SK-N-SH treated with all-trans-retinoic acid at 6 μM for 48 hours (cell line): Measurements from ENCODE around the gene NALCN.

Experiments used
- ATAC-seq: fragments of 200-7000 bp; cut with Tn5 transposase; 3 replicates; pipeline ENCODE4 v1.9.1; 2020; ENCODE audit warnings: mild to moderate bottlenecking, moderate library complexity
- ARNTL ChIP-seq: fragments of 450-650 bp; formaldehyde crosslinking; IDR thresholded peaks from 2 replicates; pipeline ENCODE4 v1.5.0; 2020; ENCODE audit warnings: low read depth, mild to moderate bottlenecking, moderate library complexity, borderline replicate concordance
- BACH2 ChIP-seq: fragments of 250-450 bp; sonication (Bioruptor Pico); IDR thresholded peaks from 2 replicates; pipeline ENCODE4 v1.9.0; 2021; ENCODE audit warnings: mild to moderate bottlenecking, borderline replicate concordance
- CSDC2 ChIP-seq: fragments of 250-450 bp; sonication (Bioruptor Pico); IDR thresholded peaks from 2 replicates; pipeline ENCODE4 v1.5.0; 2020; ENCODE audit warnings: mild to moderate bottlenecking, moderate library complexity
- GLIS3 ChIP-seq: fragments of 250-450 bp; sonication (Bioruptor Pico); IDR thresholded peaks from 2 replicates; pipeline ENCODE4 v1.5.0; 2020; ENCODE audit warnings: mild to moderate bottlenecking, moderate library complexity
- ISL1 ChIP-seq: fragments of 250-450 bp; sonication (Bioruptor Pico); IDR thresholded peaks from 2 replicates; pipeline ENCODE4 v2.1.2; 2022; ENCODE audit warnings: mild to moderate bottlenecking, moderate library complexity
- OSR1 ChIP-seq: fragments of 250-450 bp; sonication (Bioruptor Pico); IDR thresholded peaks from 2 replicates; pipeline ENCODE4 v1.8.0; 2022; ENCODE audit warnings: moderate library complexity, mild to moderate bottlenecking, inconsistent platforms
- RARB ChIP-seq: fragments of 250-450 bp; sonication (Bioruptor Pico); IDR thresholded peaks from 2 replicates; pipeline ENCODE4 v1.8.0; 2021; ENCODE audit warnings: mild to moderate bottlenecking, moderate library complexity
- SNAI2 ChIP-seq: fragments of 250-450 bp; sonication (Bioruptor Pico); IDR thresholded peaks from 2 replicates; pipeline ENCODE4 v1.5.0; 2020; ENCODE audit warnings: mild to moderate bottlenecking, moderate library complexity
- TCF4 ChIP-seq: fragments of 250-450 bp; sonication (Bioruptor Pico); IDR thresholded peaks from 2 replicates; pipeline ENCODE4 v1.8.0; 2021; ENCODE audit warnings: mild to moderate bottlenecking, moderate library complexity, borderline replicate concordance
- TOX ChIP-seq: fragments of 250-450 bp; sonication (Bioruptor Pico); IDR thresholded peaks from 2 replicates; pipeline ENCODE4 v1.8.0; 2021; ENCODE audit warnings: mild to moderate bottlenecking, moderate library complexity, borderline replicate concordance
- ZC3H10 ChIP-seq: fragments of 250-450 bp; sonication (Bioruptor Pico); IDR thresholded peaks from 2 replicates; pipeline ENCODE4 v1.5.1; 2021; ENCODE audit warnings: mild to moderate bottlenecking, moderate library complexity
- ZFP3 ChIP-seq: fragments of 250-450 bp; sonication (Bioruptor Pico); IDR thresholded peaks from 2 replicates; pipeline ENCODE4 v1.5.0; 2020; ENCODE audit warnings: mild to moderate bottlenecking, moderate library complexity
- ZFP30 ChIP-seq: fragments of 450-650 bp; formaldehyde crosslinking; IDR thresholded peaks from 2 replicates; pipeline ENCODE4 v1.5.0; 2022; ENCODE audit warnings: mild to moderate bottlenecking, moderate library complexity
- ZNF565 ChIP-seq: fragments of 450-650 bp; formaldehyde crosslinking; conservative IDR thresholded peaks from 2 replicates; pipeline ENCODE4 v1.5.0; 2020; ENCODE audit warnings: low read depth, mild to moderate bottlenecking, moderate library complexity
- ZNF8 ChIP-seq: fragments of 450-650 bp; formaldehyde crosslinking; IDR thresholded peaks from 2 replicates; pipeline ENCODE4 v1.5.0; 2020; ENCODE audit warnings: mild to moderate bottlenecking, moderate library complexity
- TF ChIP-seq, protein P1 (sequence below): fragments of 250-450 bp; sonication (Bioruptor Pico); IDR thresholded peaks from 2 replicates; pipeline ENCODE4 v1.5.0; 2020; ENCODE audit warnings: mild to moderate bottlenecking, moderate library complexity
- TF ChIP-seq, protein P2 (sequence below): fragments of 250-450 bp; sonication (Bioruptor Pico); IDR thresholded peaks from 2 replicates; pipeline ENCODE4 v1.8.0; 2021; ENCODE audit warnings: low read depth, mild to moderate bottlenecking, moderate library complexity, borderline replicate concordance
- TF ChIP-seq, protein P3 (sequence below): fragments of 250-450 bp; sonication (Bioruptor Pico); IDR thresholded peaks from 2 replicates; pipeline ENCODE4 v1.8.0; 2020; ENCODE audit warnings: mild to moderate bottlenecking, moderate library complexity, borderline replicate concordance
- TF ChIP-seq, protein P4 (sequence below): fragments of 250-450 bp; sonication (Bioruptor Pico); IDR thresholded peaks from 2 replicates; pipeline ENCODE4 v1.5.1; 2021; ENCODE audit warnings: mild to moderate bottlenecking, moderate library complexity

NALCN gene

DNA sequence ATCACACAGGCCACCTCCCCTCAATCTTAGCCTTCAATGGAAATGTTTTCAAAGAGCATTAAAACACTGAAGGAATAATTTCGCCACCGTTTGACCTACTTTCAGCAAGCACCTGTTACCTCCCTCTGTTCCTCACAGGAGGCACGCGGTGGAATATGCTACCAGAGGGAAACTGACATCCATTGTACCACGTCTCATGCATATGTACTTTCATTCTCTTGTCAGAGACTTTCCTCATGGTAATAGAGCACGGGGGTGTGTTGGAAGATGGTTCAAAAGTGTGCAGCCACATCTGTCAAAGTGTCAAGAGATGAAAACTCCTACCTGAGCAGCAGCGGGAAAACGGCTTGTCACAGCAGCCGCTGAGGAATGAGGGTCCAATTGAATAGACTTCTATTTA is 143.4 kb downstream of the NALCN start (continued):
- TF ChIP-seq, protein P1, sequence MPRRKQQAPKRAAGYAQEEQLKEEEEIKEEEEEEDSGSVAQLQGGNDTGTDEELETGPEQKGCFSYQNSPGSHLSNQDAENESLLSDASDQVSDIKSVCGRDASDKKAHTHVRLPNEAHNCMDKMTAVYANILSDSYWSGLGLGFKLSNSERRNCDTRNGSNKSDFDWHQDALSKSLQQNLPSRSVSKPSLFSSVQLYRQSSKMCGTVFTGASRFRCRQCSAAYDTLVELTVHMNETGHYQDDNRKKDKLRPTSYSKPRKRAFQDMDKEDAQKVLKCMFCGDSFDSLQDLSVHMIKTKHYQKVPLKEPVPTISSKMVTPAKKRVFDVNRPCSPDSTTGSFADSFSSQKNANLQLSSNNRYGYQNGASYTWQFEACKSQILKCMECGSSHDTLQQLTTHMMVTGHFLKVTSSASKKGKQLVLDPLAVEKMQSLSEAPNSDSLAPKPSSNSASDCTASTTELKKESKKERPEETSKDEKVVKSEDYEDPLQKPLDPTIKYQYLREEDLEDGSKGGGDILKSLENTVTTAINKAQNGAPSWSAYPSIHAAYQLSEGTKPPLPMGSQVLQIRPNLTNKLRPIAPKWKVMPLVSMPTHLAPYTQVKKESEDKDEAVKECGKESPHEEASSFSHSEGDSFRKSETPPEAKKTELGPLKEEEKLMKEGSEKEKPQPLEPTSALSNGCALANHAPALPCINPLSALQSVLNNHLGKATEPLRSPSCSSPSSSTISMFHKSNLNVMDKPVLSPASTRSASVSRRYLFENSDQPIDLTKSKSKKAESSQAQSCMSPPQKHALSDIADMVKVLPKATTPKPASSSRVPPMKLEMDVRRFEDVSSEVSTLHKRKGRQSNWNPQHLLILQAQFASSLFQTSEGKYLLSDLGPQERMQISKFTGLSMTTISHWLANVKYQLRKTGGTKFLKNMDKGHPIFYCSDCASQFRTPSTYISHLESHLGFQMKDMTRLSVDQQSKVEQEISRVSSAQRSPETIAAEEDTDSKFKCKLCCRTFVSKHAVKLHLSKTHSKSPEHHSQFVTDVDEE (CRISPR knock-in tag) = no peak
- no peak for TF ChIP-seq ARNTL (CRISPR knock-in tag)

DNA sequence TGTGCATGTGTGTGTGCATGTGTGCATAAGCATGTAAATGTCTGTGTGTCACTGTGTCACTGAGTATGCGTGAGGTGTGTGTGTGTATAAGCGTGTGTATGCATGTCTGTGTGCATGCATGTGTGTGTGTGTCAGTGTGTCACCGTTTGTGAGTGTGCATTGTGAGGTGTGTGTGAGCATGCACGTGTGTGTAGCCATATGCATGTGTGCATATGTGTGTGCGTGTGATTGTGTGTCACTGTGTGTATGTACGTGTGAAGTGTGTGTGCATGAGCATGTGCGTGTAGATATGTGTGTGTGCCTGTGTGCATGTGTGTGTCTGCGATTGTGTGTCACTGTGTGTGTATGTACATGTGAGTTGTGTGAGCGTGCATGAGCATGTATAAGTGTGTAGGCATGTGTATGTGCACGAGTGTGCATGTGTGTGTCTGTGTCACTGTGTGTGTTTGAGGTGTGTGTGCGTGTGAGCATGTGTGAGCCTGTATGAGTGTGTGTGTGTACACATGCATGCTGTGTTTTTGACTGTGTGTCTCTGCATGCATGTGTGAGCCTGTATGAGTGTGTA is 144.5 kb downstream of the NALCN start:
- TF ChIP-seq OSR1 (CRISPR knock-in tag) (no peak), ZNF8 (CRISPR knock-in tag) (no peak), GLIS3 (CRISPR knock-in tag) (no peak)
- no peak for ATAC-seq

DNA sequence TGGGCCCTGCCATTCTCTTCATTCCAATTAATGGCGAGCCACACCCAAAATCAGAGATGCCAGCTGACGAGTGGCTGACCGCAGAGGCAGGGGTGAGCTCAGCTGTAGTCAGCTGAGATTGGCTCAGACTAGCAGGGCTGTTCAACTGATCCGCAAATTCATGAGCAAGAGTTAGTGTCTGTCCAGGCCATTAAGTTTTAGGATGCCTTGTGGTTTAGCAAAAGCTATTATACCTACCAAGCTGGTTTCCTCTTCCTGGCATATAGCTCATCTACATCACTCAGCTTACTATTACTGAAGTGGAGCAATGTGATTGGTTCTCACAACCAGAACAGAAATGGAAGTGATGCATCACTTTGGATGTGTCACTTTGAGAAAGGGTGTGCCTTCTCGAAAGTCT is 148.7 kb downstream of the NALCN start:
- no peak for TF ChIP-seq BACH2 (CRISPR knock-in tag)
- no peak for TF ChIP-seq CSDC2 (CRISPR knock-in tag)
- TF ChIP-seq, protein P2, sequence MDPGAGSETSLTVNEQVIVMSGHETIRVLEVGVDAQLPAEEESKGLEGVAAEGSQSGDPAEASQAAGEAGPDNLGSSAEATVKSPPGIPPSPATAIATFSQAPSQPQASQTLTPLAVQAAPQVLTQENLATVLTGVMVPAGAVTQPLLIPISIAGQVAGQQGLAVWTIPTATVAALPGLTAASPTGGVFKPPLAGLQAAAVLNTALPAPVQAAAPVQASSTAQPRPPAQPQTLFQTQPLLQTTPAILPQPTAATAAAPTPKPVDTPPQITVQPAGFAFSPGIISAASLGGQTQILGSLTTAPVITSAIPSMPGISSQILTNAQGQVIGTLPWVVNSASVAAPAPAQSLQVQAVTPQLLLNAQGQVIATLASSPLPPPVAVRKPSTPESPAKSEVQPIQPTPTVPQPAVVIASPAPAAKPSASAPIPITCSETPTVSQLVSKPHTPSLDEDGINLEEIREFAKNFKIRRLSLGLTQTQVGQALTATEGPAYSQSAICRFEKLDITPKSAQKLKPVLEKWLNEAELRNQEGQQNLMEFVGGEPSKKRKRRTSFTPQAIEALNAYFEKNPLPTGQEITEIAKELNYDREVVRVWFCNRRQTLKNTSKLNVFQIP (CRISPR knock-in tag) = no peak
- TF ChIP-seq, protein P3, sequence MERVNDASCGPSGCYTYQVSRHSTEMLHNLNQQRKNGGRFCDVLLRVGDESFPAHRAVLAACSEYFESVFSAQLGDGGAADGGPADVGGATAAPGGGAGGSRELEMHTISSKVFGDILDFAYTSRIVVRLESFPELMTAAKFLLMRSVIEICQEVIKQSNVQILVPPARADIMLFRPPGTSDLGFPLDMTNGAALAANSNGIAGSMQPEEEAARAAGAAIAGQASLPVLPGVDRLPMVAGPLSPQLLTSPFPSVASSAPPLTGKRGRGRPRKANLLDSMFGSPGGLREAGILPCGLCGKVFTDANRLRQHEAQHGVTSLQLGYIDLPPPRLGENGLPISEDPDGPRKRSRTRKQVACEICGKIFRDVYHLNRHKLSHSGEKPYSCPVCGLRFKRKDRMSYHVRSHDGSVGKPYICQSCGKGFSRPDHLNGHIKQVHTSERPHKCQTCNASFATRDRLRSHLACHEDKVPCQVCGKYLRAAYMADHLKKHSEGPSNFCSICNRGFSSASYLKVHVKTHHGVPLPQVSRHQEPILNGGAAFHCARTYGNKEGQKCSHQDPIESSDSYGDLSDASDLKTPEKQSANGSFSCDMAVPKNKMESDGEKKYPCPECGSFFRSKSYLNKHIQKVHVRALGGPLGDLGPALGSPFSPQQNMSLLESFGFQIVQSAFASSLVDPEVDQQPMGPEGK (CRISPR knock-in tag) = no peak
- TF ChIP-seq ZC3H10 (CRISPR knock-in tag) = no peak
- TF ChIP-seq RARB (CRISPR knock-in tag) = no peak
- TF ChIP-seq ZNF8 (CRISPR knock-in tag) = no peak
- TF ChIP-seq ZFP30 (CRISPR knock-in tag) = no peak
- no peak for TF ChIP-seq ISL1
- no peak for ATAC-seq

DNA sequence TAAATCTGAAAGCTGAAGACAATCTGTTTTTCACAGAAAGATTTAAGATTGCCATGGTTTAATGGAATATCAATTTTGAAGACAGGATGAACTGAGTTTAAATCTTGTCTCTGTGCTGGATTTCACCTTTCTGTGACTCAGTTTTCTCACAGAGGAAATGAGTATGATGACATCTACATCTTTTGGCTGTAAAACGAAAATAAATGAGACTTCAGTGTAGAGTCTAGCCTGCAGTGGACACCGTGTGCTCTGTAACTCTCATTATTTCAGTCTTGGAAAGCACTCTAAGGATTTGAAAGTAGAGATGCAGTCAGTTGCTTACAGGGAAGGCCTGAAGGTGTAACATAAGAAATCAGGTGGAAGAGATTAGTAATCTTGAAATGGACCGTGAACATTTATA is 150.4 kb downstream of the NALCN start:
- no peak for ATAC-seq
- TF ChIP-seq, protein P3 (CRISPR knock-in tag) = no peak
- TF ChIP-seq OSR1 (CRISPR knock-in tag) = no peak

DNA sequence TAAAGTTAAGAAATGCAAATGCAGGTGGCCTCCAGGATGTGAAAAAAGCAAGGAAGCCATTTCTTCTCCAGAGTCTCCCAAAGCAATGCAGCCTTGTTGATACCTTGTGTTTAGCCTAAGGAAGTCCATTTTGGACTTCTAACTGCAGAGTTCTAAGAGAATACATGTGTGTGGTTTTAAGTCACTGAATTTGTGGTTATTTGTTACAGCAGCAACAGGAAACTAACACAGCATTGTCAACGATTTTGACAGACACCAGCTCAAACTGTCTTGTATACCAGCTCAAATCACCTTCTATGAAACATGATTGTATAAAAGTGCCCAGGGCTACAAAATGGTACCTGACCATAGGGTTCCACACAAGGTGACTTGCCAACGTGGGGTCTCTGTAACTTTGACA is 151.4 kb downstream of the NALCN start:
- TF ChIP-seq ZNF565 (CRISPR knock-in tag) = no peak
- TF ChIP-seq ZC3H10 (CRISPR knock-in tag) = no peak
- no peak for TF ChIP-seq TOX (CRISPR knock-in tag)
- TF ChIP-seq RARB (CRISPR knock-in tag) = no peak
- TF ChIP-seq ISL1 = no peak
- TF ChIP-seq ARNTL (CRISPR knock-in tag) = no peak
- no peak for TF ChIP-seq SNAI2 (CRISPR knock-in tag)
- TF ChIP-seq, protein P1 (CRISPR knock-in tag) = no peak
- no peak for TF ChIP-seq TCF4 (CRISPR knock-in tag)
- no peak for TF ChIP-seq ZFP3 (CRISPR knock-in tag)
- TF ChIP-seq, protein P2 (CRISPR knock-in tag) = no peak
- TF ChIP-seq, protein P4, sequence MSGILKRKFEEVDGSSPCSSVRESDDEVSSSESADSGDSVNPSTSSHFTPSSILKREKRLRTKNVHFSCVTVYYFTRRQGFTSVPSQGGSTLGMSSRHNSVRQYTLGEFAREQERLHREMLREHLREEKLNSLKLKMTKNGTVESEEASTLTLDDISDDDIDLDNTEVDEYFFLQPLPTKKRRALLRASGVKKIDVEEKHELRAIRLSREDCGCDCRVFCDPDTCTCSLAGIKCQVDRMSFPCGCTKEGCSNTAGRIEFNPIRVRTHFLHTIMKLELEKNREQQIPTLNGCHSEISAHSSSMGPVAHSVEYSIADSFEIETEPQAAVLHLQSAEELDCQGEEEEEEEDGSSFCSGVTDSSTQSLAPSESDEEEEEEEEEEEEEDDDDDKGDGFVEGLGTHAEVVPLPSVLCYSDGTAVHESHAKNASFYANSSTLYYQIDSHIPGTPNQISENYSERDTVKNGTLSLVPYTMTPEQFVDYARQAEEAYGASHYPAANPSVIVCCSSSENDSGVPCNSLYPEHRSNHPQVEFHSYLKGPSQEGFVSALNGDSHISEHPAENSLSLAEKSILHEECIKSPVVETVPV = no peak
- no peak for TF ChIP-seq BACH2 (CRISPR knock-in tag)
- TF ChIP-seq GLIS3 (CRISPR knock-in tag) = no peak
- TF ChIP-seq, all 23 proteins: peak for 0
- no peak for ATAC-seq
